Stimulated activated CD8-positive, alpha-beta memory T cell treated with anti-CD3 and anti-CD28 coated beads, Interleukin-4, amount 100 ng/mL, for 4 hours (primary cell): ENCODE measurements around the gene FGF23.

Experiments used
- DNase-seq, 2 donors: peaks; one replicate each; pipeline ENCODE4 v3.0.0-alpha.2; 2020; ENCODE audit warnings: low read depth in 2 of 2, low spot score in 1 of 2

The FGF23 gene

DNA sequence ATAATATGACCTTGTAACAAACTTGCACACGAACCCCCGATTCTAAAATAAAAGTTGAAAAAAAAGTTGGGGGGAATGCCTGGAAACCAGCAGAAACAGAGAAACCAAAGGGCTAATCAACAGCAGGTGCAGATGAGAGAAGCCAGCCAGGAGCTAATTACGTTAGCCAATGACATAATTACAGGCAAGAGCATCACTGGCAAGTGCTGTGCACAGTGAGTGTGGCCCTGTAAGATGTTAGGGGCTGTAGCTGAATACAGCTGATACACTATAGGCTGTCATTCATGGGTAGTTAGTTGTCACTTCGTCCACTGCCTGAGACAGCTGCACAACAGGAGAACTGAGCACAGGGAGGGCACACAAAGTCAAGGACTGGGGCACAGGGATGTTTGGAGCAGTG, 7.3 kb upstream of the FGF23 start:
- no peak for DNase-seq

DNA sequence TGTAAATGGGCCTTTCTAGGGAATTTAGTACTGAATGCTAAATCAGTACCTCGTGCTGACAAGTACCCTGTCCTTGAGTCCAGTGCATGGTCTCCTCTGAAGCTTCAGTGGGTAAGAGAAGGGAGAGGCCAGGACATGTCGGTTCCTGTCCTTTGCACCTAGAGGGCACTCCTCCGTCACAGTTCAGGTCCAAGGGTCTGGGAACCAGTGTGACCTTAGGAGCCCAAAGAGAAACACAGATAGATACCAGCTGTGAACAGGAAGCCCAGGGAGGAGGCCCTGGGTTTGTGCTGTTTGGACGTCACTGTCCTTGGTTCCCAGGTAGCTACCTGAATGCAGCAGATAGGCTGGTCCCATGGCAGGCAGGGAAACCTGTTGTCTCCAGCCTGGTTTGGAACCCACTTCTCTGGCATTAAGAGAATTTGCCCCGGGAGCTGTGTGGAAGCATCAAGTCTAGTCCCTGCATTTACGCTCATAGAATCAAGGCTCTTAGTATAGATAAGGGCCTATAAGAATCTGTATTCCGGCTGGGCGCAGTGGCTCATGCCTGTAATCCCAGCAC, 3.9 kb upstream of the FGF23 start:
- no peak for DNase-seq

DNA sequence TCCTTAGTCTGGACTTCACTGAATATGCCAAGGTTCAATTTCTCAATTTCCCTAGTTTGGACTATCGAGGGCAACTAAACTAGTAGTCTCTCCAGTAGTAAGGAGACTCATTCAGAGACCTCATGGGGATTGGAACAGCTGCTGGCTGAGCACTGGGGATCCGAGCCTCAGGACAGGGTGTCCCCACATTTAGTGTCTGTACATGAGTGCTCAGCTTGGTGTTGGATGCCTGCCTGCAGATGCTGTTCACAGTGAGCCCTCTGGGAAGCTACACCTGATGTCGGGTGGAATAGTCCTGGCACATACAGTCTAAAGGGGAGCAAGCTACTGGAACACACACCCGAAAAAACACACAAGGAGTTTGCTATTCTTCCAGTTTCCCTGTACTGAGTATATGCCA, 820 bp upstream of the FGF23 start:
- DNase-seq: no peak

DNA sequence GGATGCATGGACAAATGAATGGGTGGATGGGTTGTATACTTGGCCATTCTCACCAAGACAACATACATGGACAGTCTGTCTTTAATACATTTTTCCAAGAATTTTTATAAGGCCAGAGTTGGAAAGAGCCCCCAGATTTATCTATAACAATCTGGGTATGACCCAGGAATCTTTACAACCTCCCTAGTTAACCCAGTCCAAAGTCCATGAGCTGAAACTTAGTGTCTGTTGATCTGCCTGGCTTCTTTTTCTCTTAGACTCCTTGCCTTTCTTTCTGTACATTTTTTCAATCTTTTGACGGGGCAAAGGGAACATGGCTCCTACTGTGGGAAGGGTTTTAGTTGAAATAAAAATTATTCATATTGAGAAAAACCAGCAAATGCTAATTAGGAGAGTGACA, 740 bp downstream of the FGF23 start:
- no peak for DNase-seq

DNA sequence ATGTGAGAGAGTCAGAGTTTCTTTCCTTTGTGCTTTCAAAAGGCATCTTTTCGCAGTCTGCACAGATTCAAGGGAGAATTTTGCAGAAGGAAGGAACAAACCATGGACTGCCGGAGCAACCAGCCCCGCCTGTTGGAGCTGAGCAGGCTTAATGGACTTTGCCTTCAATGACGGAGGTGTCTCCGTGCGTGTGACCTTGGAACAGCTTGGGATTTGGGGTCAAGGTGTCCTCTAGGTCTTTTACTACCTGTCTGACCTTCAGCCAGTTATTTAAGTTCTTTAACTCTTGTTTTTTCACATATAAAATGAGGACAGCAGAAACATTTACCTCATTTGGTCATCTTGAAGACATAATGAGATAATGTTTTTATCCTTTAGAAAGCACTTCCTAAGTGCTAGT, 4.1 kb downstream of the FGF23 start:
- DNase-seq: no peak

DNA sequence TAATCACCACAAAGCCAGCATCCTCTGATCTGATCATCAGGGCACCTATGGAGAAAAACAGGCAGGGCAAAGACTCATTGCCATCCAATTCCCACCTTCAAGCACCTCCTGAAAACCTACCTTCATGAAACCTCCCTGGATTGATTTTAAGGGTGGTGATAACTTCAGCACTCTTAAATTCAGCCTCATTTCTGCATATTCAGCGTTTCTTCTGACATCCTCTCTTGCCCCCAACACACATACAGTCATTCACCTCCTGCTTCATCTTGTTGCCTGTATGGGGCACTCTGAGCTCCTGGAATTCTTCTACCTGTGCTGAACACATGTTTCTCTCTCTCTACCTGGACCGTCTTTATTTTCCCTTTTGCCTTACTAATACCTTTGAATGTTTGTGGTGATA, 6.9 kb downstream of the FGF23 start:
- DNase-seq: no peak

DNA sequence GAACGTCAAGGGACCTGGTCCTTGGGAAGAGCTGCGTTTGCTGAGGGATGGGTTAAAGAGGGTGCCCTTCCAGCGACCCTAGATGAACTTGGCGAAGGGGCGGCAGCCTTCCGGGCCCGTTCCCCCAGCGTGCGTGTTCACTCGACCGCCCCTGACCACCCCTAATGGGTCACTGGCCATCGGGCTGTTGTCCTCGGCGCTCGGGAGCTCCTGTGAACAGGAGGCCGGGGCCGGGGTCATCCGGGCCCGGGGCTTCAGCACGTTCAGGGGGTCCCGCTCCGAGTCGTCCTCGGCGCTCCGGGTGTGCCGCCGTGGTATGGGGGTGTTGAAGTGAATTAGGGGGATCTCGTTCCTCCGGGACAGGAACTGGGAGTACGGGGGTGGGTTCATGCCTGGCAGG, 9.2 kb downstream of the FGF23 start:
- DNase-seq: no peak

DNA sequence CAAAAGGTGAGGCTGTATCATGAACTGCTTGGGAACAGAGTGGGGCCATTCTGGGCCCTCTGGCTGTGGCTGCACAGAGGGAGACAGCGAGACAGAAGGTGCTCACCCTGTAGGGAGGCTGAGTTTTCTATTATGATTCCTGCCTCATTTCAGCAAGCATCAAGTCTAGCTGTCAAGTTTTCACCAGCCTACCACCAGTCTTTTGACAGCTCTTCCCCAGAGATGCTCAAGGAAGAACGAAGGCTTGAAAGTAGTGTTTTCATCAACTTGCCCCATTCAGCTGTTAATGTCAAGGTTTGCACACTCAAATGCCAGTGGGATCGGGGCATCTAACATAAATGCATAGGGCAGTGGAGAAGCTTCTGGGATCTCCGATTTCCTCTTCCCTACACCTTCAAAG, 10.0 kb downstream of the FGF23 start:
- no peak for DNase-seq

DNA sequence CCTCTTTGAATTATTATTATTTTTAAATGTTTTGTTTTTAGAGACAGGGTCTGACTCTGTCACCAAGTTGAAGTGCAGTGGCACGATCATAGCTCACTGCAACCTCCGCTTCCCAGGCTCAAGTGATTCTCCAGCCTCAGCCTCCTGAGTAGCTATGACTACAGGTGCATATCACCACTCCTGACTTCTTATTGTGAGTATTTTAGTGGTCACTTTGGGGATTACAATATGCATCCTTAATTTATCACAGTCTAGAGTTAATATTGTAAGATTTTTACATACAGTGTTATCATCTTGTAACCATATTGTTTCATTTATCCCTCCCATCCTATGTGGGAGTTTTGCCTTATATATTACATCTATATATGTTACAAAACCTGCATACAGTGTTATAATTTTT, 13.4 kb downstream of the FGF23 start:
- no peak for DNase-seq

DNA sequence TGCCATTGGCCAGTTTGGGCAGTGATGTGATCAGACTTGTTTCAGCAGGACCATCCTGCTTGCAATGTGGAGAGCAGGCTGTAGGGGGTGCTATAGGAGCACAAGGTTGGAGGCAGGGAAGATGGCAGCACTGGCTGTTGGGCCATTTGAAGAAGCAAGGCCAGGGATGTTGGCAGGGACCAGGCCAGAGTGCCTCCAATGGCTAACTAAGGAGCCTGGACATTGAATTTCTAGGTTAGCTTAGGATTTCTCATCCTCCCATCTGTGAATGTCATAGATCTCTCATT, 23.5 kb downstream of the FGF23 start:
- peak in 1 of 2 donors; percentile 16 for DNase-seq

DNA sequence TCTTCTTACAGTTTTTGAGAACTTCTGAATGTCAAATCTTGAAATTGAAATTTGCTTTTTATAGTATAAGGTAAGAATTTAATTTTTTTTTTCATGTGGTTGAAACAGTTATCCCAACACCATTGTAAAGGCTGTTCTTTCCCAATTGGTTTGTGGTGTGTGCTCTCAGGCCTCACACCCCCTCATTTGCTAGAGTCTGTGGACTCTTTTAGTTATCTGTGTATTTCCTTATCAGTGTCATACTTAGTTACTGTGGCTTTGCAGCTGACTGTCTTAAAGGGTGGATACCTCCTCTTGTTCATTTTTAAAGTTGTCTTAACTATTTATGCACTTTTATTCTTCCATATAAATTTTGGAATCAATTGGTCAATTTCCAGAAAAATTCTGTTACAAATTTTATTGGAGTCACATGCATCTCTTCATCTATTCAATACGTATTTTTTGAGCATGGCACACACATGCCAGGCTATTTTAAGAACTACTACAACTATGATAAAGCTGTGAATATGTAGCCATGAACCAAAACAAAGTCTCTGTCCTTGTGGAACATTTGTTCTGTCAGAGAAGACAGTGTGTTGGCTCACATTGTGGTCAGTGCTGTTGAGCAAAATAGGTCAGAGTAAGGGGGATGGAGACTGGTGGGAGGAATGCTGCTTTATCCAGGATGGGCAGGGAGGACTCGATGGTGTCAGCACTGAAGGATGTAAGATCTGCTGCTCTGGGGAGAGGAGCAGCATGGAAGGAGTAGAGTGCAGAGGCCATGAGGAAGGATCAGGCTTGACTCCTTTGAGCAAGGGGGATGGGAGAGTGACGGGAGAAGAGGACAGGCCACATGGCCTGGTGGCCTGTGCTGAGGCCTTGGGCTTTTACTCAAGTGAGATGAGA, 24.1 kb downstream of the FGF23 start:
- no peak for DNase-seq

DNA sequence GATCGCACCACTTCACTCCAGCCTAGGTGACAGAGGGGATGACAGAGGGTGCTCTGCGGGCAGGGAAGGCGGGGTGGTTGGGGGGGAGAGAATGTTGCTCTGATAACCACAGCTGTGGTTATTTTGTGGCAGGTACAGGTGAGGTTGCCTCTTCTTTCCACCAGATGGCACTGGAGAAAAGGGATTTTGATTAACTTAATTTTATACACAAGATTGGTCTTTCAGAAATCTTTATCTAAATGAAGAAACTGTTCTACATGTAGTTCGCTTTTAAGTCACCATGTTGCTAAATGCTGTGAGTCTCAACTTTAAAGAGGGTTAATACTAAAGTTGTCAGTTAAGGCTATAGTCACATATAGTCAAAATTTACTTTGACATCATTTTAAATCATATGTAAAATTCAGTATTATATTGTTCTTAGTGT, 25.7 kb downstream of the FGF23 start:
- peak in 1 of 2 donors; percentile 11 for DNase-seq

DNA sequence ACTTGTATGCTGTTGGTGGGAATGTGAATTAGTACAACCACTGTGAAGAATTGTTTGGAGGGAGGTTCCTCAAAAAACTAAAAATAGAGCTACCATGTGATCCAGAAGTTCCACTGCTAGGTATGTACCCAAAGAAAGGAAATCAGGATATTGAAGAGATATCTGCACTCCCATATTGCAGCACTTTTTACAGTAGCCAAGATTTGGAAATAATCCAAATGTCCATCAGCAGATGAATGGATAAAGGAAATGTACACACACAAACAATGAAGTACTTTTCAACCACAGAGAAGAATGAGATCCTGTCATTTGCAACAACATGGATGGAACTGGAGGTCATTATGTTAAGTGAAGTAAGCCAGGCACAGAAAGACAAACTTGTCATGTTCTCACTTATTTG, 32.6 kb downstream of the FGF23 start:
- DNase-seq: no peak

DNA sequence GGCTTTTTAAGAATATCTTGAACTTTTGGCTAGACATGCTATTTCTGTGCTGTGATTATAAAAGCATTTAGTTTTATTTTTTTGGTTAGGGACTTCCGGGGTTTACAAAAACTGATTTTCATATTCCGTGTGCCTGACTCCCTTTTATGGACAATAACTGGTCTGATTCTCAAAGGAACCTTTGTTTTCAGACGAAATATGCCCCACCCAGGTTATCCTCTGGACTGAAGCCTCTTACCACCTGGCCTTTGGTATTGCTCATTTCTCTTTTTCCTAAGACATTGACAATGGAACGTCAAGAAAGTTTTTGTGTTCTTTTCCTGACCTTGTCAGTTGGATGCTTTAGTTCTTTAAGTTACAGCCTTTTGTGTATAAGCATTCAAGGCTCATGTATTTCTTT, 47.7 kb downstream of the FGF23 start:
- DNase-seq: no peak

DNA sequence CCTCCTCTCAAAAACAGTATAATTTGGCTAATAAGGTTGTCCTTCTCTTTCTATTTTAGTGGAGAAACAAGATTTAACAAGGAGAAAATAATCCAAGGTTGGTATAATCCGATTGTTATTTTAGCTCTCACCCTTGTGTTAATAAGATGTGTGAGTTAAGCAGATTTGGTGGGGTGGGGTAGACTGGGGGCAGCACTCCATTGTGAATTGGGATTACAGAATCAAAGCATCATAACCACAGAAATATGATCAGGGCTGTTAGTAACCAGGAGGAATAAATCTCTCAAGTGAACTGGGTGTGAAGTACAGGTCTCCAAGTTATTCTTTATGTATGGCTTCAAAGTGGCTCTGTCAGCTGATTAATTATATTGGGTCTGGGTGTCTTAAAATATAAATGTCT, 48.3 kb downstream of the FGF23 start:
- no peak for DNase-seq

DNA sequence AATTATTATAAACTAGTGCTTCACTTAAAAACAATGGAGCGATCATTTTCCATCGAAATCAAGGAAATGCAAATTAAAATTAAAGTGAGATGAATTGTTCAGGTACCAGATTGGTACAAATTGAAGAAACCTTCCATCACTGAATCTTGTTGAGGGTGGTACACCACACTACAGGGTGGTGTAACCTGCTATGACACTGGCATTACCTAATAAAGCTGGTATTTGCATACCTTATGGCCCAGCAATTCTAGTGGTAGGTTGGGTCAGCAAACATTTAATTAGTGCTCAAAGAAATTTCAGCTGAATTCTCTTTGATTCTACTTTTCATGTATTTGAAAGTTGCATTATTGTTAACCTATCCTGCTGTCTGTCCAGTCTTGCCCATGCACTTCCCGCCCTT, 49.3 kb downstream of the FGF23 start:
- no peak for DNase-seq

DNA sequence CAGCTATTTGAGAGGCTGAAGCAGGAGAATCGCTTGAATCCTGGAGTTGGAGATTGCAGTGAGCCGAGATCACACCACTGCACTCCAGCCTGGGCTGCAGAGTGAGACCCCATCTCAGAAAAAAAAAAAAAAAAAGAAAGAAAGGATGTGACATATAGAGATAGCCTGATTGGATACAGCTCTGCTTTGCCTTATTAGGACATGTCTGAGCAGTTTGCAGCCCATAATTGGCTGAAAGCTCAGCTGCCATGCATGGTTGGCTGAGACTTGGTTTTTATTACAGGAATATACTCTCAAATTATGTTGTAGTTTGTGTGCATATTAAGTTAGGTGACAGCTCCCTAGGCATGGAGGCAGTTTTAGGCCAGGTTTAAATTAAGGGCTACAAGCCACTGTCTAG, 52.2 kb downstream of the FGF23 start:
- no peak for DNase-seq

DNA sequence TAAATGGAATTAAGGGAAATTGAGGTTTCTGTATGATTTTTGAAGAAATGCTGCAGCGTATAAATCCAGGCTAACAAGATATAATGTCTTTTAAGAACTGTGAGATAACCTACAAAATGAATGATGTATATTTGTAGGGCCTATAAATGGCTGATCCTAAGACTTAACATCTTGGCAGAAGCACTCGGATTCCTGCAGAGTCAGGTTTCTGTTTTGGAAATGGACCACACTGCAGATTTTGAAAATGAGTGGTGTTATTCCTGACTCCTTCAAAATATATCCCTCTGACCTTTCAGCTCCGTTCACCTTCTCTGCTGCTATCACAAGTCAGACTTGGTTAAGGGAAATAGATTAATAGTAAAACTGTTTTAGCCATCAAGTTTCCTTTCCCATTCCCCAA, 53.5 kb downstream of the FGF23 start:
- no peak for DNase-seq

DNA sequence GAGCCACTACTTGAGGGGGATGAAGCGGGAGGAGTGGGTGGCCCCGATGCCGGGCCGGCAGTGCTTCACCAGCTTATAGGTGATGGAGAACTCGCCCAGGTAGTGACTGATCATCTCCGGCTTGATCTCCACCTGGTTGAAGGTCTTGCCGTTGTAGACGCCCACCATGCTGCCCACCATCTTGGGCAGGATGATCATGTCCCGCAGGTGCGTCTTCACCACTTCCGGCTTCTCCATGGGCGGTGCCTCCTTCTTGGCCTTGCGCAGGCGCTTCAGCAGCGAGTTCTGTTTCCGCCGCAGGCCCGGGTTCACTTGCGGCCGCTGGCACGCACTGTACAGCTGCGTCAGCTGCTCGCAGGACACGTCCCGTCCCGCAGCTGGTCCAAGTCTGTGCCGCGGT, 55.1 kb downstream of the FGF23 start:
- DNase-seq: no peak

DNA sequence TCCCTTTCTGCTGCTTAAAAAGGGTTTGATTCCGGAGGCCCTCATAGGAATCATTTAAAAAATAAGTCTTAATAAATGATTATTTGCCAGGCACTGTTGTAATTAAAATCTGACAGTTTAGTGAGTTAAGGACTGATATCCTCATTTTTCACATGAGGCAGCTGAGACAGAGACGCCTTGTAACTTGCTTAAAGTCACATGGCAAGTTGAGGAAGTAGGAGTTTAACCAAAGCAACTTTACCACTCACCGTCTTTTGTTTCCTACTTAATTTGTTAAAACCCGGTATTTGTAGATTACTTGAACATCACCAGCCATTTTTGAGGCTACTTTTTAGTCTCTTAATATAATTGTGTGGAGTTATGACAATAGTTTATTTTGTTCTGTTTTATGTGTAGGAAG, 56.1 kb downstream of the FGF23 start:
- DNase-seq: no peak

DNA sequence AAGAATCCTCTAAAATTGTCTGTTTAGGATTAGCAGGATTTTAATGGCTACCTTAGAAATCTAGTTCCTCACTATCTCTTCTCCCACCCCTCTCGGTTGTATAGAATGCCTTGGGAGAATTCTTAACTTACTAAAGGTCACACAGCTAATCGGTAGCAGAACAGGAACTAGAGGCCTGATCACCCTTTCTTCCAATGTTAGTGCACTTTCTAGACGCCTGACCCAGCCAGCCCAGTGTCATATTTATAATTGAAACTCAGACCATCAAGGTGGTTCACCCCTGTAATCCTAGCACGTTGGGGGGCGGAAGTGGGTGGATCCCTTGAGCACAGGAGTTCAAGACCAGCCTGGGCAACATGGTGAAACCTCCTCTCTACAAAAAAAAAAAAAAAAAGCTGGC, 56.8 kb downstream of the FGF23 start:
- no peak for DNase-seq

DNA sequence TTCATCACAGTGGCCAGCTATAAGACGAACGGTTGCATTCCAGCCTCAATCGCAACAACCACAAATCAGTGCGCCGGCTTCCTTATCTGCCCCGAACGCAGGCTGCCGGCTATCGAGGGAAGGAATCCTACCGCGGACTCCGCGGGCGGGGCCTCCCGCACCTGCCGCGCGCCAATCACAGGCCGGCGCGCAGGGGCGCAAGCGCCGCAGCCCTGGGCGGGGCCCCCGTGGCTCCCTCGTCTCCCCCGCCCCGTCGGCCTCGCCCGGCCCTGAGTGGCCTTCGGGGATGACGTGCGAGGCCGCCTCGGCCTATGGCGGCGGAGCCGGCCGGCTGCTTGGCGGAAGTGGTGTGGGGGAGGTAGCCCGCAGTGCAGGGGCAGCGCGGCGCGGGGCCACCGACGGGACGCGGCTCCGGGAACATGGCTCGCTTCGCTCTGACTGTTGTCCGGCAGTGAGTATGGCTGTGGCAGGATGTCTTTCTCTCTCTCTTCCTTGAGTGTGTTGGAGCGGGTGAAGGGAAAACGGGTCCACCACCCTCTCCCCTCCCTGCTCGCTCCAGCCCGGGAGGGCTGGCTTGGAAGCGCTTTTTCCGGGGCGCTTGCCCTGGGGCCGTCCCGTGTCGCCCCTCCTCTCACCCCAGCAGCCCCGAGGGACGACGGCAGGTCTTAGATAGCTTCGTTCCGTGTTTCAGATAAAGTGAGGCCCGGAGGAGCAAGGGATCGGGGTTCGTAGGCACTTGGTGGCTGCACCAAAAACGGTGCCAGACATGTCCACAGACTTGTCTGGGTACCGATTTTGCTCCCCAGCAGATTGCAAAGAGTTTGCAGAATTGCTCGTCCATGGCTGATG, 58.4 kb downstream of the FGF23 start, which contains the start of gene TIGAR:
Gene TIGAR, plus strand, starts transcription at position 361 of the 849 bp plus-strand sequence. Its CDS starts 59 bp downstream, at position 420.
- peak; percentile 65 to 81 for DNase-seq
